Keratinocyte (primary cell): ENCODE data around the gene BUD31. TPM values are rescaled to one million over a fixed set of nuclear protein-coding genes. Genes with fewer than 3 reads are reported as not detected.

Experiments
- DNase-seq: peaks from one replicate; pipeline ENCODE4 v3.0.0-alpha.2; 2011; ENCODE audit warnings: low read depth, missing footprints, low spot score
- FAIRE-seq: peaks from 2 replicates; lab custom pipeline; 2011; peaks lifted over from hg19 to GRCh38; lab: Jason Lieb, UNC
- H2AFZ ChIP-seq: 2 replicates; pipeline ENCODE4 v1.6.0; 2012; ENCODE audit warnings: low read length, control low read depth, inconsistent platforms; ENCODE audit not compliant: control insufficient read depth
- H3K27ac ChIP-seq: 2 replicates; pipeline ENCODE4 v1.5.1; 2011; ENCODE audit warnings: low read length; ENCODE audit not compliant: control insufficient read depth, insufficient read depth
- H3K27me3 ChIP-seq: 3 replicates; pipeline ENCODE4 v1.6.0; 2011; ENCODE audit warnings: low read length; ENCODE audit not compliant: control insufficient read depth, insufficient read depth; ENCODE audit errors: extremely low read depth
- H3K36me3 ChIP-seq, 2 experiments: 2 replicates in 1 of 2; 3 replicates in 1 of 2; pipeline ENCODE4 v1.5.1; 2011; ENCODE audit warnings: low read length in 2 of 2, mild to moderate bottlenecking in 1 of 2; ENCODE audit not compliant: control insufficient read depth in 2 of 2, insufficient read depth in 2 of 2; ENCODE audit errors: extremely low read depth in 1 of 2
- H3K4me1 ChIP-seq: 3 replicates; pipeline ENCODE4 v1.5.1; 2011; ENCODE audit warnings: low read length; ENCODE audit not compliant: control insufficient read depth, insufficient read depth; ENCODE audit errors: extremely low read depth
- H3K4me2 ChIP-seq: 3 replicates; pipeline ENCODE4 v1.6.0; 2011; ENCODE audit warnings: low read depth, low read length; ENCODE audit not compliant: control insufficient read depth, insufficient read depth; ENCODE audit errors: extremely low read depth
- H3K4me3 ChIP-seq, 3 experiments: fragments of 200-600 bp in 1 of 3; sonication (generic) in 1 of 3; 2 replicates in 2 of 3; 3 replicates in 1 of 3; pipeline ENCODE4 v1.5.1; 2011 to 2016; ENCODE audit warnings: low read length in 3 of 3, mild to moderate bottlenecking in 3 of 3, control low read depth in 2 of 3, inconsistent platforms in 1 of 3, low read depth in 1 of 3, mixed read lengths in 1 of 3, mixed run types in 1 of 3, moderate library complexity in 1 of 3; ENCODE audit not compliant: control insufficient read depth in 2 of 3, insufficient read depth in 2 of 3; ENCODE audit errors: extremely low read depth in 1 of 3
- H3K79me2 ChIP-seq: 2 replicates; pipeline ENCODE4 v1.6.0; 2012; ENCODE audit warnings: low read length; ENCODE audit not compliant: control insufficient read depth, insufficient read depth
- H3K9ac ChIP-seq: 3 replicates; pipeline ENCODE4 v1.6.0; 2011; ENCODE audit warnings: low read length; ENCODE audit not compliant: control insufficient read depth, insufficient read depth; ENCODE audit errors: extremely low read depth
- H3K9me1 ChIP-seq: 3 replicates; pipeline ENCODE4 v1.6.0; 2011; ENCODE audit warnings: low read length; ENCODE audit not compliant: control insufficient read depth, insufficient read depth; ENCODE audit errors: extremely low read depth
- H3K9me3 ChIP-seq: 2 replicates; pipeline ENCODE4 v1.5.1; 2012; ENCODE audit warnings: low read depth, low read length; ENCODE audit not compliant: control insufficient read depth
- H4K20me1 ChIP-seq: 3 replicates; pipeline ENCODE4 v1.6.0; 2011; ENCODE audit warnings: low read length; ENCODE audit not compliant: control insufficient read depth, insufficient read depth; ENCODE audit errors: extremely low read depth
- CTCF ChIP-seq, 3 experiments: IDR thresholded peaks in 1 of 3; conservative IDR thresholded peaks in 1 of 3; optimal IDR thresholded peaks in 1 of 3; 2 replicates in 2 of 3; 3 replicates in 1 of 3; pipeline versions ENCODE3 to v1.5.1; 2011; ENCODE audit warnings: low read length in 3 of 3, mild to moderate bottlenecking in 3 of 3, moderate library complexity in 2 of 3, control low read depth in 1 of 3, inconsistent platforms in 1 of 3; ENCODE audit not compliant: insufficient read depth in 2 of 3; ENCODE audit errors: extremely low read depth in 1 of 3
- EZH2 ChIP-seq: IDR thresholded peaks from one replicate; pipeline ENCODE4 v1.6.1; 2012; ENCODE audit warnings: inconsistent platforms, mild to moderate bottlenecking, low read length, moderate library complexity
- dilution Hi-C: fragments of 300-500 bp; cut with MboI; formaldehyde crosslinking; loops from one replicate; pipeline ENCODE4 v1.7.0; 2020; ENCODE audit warnings: low sequenced_read_pairs; ENCODE audit not compliant: extremely low pct_ligation_motif_present
- polyA plus RNA-seq, 5 experiments: library from polyadenylated mRNA; depleted of rRNA in 3 of 5; stranded (reverse) in 3 of 5; stranded (forward) in 1 of 5; unstranded in 1 of 5; fragments of >200 nt; gene quantifications; 1 replicate in 1 of 5; 2 replicates in 3 of 5; 3 replicates in 1 of 5; pipeline versions ENCODE4 v1.2.1 to v1.2.3, GENCODE V29; 2011 to 2012; ENCODE audit warnings: missing spikeins in 2 of 5, low read depth in 1 of 5, low replicate concordance in 1 of 5

Gene BUD31
- polyA plus RNA-seq, 1 donor (not counting 4 experiments of a cell fraction or from before 2014, with no cell fraction given) = 73.3 TPM

- H3K36me3 ChIP-seq = peaks cover 15 to 32% of the 10 kb centered on the region in 2 experiments
- dilution Hi-C loops = no loop called here
- DNase-seq = no peak
- H3K27ac ChIP-seq = peak overlapping the region; percentile 47
- FAIRE-seq = no peak
- no peaks in the 10 kb centered on the region for H3K27me3 ChIP-seq
- H3K9ac ChIP-seq = peak overlapping the region; percentile 96
- peaks cover 74% of the 10 kb centered on the region for H3K79me2 ChIP-seq
- peaks cover 3% of the 10 kb centered on the region for H3K9me1 ChIP-seq
- H3K4me1 ChIP-seq = peaks cover 27% of the 10 kb centered on the region
- no peak for TF ChIP-seq CTCF (optimal IDR thresholded peaks at IDR 0.05 in 1 of 3, IDR thresholded peaks at IDR 0.05 in 1 of 3, conservative IDR thresholded peaks at IDR 0.05 in 1 of 3; ENCODE audit: extremely low read depth in 1 of 3, insufficient read depth in 2 of 3, low read length in 3 of 3)
- TF ChIP-seq EZH2 = no peak
- H2AFZ ChIP-seq = no peak overlapping the region
- peaks cover 10% of the 10 kb centered on the region for H4K20me1 ChIP-seq
- H3K9me3 ChIP-seq = no peaks in the 10 kb centered on the region
- peak overlapping the region; percentile 98 for H3K4me2 ChIP-seq
- peak overlapping the region; percentile 73 to 100 (median 100) for H3K4me3 ChIP-seq
Measured at GRCh38 chr7:99409806-99410205, 1.0 kb downstream of the BUD31 start.

GRCh38 chr7:99410635-99411034 is 1.9 kb downstream of the BUD31 start:
- Histone ChIP-seq H3K4me1 (peaks cover 24% of the 10 kb centered on the region), H2AFZ (no peak overlapping the region), H3K4me2 (peak overlapping the region; percentile 4), H3K4me3 (no peak overlapping the region), H3K9me3 (no peaks in the 10 kb centered on the region), H3K9me1 (peaks cover 3% of the 10 kb centered on the region), H4K20me1 (peaks cover 6% of the 10 kb centered on the region), H3K36me3 (peaks cover 15 to 27% of the 10 kb centered on the region in 2 experiments), H3K79me2 (peaks cover 66% of the 10 kb centered on the region), H3K27me3 (no peaks in the 10 kb centered on the region), H3K27ac (no peak overlapping the region), H3K9ac (no peak overlapping the region)
- FAIRE-seq = no peak
- dilution Hi-C loops = no loop called here
- DNase-seq = no peak
- TF ChIP-seq EZH2 (no peak), CTCF (optimal IDR thresholded peaks at IDR 0.05 in 1 of 3, IDR thresholded peaks at IDR 0.05 in 1 of 3, conservative IDR thresholded peaks at IDR 0.05 in 1 of 3; ENCODE audit: extremely low read depth in 1 of 3, insufficient read depth in 2 of 3, low read length in 3 of 3) (no peak)
